COR-L47 (cell line): Measurements from ENCODE around the gene UVSSA.

Experiments used
- DNase-seq: peaks from one replicate; lab custom pipeline; 2025; lab: John Stamatoyannopoulos, UW

Gene UVSSA, protein sequence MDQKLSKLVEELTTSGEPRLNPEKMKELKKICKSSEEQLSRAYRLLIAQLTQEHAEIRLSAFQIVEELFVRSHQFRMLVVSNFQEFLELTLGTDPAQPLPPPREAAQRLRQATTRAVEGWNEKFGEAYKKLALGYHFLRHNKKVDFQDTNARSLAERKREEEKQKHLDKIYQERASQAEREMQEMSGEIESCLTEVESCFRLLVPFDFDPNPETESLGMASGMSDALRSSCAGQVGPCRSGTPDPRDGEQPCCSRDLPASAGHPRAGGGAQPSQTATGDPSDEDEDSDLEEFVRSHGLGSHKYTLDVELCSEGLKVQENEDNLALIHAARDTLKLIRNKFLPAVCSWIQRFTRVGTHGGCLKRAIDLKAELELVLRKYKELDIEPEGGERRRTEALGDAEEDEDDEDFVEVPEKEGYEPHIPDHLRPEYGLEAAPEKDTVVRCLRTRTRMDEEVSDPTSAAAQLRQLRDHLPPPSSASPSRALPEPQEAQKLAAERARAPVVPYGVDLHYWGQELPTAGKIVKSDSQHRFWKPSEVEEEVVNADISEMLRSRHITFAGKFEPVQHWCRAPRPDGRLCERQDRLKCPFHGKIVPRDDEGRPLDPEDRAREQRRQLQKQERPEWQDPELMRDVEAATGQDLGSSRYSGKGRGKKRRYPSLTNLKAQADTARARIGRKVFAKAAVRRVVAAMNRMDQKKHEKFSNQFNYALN

DNA sequence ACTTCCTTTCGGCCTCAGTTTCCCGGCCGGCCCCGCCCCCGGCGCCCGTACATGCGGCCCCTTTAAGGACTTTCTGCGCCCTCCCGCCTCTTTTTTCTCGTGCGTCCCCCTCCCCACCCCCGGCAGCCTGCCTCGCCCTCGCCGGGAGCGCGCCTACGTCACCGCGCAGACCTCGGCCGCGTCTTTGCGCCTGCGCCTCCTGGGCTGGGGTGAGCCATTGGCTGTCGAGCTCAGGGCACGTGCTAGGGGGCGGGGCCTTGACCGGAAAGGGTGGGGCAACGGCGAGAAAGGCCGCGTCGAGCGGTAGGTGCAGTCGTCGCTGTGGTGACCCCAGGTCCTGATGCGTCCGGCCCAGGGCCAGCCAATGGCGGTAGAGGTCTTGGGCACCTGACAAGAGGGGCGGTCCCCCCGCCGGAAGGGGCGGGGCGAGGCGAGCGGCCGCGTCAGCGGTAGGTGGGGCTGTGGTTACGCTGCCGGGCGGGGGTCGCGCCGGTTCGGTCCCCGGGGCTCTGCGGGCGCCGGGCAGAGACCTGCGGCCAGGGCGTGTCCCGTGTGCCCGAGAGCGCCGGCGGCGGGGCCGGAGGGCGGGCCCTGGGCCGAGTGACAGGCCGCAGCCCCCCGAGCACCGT is at the start of gene UVSSA:
TSS of gene UVSSA (plus strand) at position 428 of the 629 bp plus-strand sequence. CDS start 884 bp downstream, outside the sequence.
- DNase-seq = peak; percentile 99

DNA sequence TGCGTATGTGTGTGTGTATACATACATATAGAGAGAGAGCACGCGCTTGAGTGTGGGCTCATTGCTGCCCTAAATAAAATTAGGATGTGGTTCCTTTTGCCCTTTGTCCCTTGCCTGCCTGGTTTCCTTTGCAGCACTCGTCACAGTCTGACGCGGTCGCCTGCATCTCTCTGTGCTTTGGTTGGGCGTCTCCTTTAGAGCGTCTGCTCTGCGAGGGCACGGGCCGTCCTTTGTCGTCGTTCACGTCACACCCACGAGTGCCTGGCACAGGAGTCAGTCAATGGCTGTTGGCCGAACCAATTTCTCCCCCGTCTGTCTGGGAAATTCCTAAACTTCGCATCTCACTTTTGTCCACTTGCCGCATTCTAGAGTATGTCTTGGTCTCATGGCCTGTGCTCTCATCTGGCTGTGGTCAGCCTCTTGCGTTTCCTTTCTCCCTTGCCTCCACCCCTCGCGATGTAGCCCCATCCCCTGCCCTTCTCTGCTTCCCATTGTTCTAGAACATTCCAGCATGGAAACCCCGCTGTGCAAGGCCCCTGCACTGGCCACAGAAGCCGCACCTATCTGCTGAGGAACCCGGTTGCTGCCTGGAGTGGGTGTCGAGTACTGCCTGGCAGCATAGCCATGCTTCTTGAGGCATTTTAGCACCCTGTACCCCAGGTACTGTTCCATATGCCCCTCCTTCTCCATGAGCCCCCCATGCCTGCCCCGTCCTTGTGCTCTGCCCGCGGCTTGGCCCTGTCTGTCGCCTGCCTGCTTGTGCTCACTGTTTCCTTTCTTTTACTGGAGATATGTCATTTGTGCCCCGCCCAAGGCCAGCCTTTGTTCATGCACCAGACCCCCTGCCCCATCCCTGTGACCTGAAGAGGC is 49.3 kb upstream of the UVSSA start:
- no peak for DNase-seq

DNA sequence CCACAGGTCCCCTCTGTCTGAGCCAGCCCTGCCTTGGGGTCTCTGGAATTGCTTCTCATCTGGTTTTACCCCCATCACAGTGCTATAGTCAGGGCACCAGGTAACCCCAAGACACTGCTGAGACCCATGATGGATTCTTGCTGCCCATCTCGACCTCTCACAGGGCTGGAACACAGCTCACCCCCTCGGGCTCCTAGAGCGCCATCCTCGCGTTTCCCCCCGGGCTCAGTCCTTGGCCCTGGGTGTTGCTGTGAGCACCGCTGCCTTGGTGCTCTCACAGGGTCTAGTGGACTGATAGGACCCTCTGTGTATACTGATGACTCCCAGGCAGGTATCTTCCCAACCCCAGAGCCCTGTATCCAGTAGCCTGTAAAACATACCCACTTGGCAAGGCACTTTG is 48.5 kb upstream of the UVSSA start:
- no peak for DNase-seq

DNA sequence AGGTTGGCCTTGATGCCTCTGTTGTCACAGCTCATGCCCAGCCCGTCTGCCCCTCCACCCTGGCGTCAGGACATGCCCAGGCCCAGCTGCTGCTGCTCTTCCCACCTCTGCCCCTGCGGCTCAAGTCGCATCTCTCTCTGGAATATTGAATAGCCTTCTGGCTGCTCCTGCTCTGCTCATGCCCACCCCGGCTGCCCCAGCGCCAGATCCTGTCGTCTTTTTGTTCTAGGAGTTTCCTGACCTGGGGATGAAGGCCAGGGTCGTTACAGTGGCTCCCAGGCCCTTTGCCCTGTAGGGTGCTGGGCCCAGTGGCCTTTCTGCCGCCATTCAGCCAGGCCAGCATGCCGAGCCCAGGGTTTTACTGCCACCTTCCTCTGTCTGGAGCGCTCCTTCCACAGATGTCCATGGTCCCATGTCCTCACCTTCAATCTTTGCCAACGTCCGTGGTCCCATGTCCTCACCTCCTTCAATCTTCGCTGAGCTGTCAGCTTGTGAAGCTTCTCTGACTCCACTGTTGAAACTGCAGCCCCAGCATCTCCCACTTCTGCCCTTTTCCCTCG is 47.6 kb upstream of the UVSSA start:
- no peak for DNase-seq

DNA sequence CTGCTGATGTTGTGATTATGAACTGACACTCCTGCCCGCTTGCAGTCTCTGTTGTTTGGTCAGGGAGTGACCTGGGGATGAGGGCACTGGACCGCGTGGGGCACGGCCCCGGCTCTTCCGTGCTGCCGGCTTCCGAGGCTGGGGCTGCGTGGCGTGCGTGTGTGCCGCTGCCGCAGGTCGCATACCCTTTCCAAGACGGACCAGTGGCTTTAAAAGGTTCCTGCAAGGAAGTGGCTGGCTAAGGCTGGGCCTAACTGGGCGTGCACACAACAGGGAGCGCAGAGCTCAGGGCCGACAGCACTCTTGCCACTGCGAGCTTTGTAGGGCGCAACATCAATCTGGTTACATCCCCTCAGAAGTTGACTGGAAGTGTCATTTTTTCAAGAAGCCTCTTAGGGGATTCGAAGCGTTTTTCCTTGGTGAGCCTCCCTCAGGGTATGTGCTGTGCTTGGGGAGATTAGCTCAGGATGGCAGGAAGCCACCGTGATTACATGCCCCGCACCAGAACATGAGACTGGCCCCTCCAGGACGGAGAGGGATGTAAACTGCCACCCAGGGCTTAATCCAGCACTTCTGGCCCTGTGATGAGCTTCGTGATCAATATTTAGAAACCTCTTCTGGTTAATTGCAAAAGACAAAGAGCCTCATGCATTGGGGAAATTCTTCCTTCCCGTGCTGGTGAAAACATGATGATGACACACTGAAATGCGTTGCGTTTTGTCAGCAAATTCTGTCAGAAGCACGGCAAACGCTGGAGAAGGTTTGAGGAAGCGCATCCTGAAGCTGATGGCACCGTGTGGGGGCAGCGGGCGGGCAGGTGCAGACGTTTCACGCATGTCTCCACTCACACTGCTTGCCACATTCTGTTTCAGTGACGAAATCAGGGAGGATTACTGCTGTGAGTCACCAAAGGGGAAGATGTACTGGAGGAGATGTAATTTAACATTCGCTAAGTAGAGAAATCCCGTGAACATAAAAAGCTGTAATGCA is 46.2 kb upstream of the UVSSA start:
- no peak for DNase-seq

DNA sequence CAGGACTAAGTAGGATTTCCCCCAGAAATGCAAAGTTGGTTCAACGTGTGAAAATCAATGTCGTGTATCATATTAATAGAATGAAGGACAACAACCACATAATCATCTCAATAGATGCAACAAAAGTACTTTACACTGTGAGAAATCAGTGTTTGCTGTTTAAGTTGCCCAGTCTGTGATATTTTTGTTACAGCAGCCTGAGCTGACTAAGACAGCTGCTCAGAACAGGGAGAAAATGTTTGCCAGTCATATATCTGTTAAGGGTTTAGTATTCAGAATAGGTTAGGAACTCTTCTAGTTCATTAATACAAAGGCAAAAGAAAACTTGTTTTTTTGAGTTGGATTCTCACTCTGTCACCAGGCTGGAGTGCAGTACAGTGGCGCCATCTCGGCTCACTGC is 44.8 kb upstream of the UVSSA start:
- DNase-seq = no peak

DNA sequence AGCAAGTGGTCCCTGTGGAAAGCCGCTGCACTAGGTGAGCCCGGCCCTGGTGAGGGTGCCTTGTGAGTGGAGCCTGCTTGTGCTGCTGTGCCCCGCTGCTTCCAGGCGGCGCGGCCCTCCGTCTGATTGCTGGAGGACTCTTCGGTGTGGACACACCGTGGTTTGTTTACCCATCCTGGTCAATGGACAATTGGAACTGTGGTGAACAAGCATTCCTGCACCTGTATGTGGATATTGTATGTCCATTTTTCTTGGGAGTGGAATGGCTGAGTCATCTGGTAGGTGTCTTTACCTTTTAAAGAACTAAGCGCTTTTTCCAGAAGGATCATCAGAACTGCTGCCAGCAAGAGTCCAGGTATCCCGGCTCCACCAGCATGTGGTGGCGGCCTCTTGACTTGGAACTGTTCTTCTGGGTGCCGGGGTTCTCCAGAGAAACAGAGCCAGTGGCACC is 41.7 kb upstream of the UVSSA start:
- no peak for DNase-seq

DNA sequence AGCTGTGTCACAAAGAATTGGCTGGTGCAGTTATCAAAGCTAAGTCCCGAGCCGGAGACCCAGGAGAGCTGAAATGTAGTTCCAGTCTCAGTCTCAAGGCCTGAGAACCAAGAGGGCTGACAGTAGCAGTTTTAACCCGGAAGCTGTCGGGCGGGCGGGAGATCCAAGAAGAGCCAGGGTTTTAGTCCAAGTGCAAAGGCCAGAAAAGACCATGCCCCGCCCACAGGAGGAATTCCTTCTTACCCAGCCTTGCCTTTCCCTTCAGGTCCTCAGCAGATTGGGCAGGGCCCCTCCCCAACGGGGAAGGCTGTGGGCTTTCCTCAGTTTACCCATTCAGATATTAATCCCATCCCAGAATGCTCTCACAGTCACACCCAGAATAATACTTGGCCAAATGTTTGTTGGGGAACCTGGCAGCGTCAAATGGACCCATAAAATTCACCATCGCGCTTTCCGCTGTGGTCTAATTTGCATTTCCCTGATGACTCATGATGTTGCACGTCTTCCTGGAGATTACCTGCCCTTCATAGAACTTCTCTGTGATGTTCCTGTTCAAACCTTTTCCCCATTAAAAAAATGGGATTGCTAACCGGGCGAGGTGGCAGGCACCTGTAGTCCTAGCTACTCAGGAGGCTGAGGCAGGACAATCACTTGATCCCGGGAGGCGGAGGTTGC is 41.1 kb upstream of the UVSSA start:
- no peak for DNase-seq

DNA sequence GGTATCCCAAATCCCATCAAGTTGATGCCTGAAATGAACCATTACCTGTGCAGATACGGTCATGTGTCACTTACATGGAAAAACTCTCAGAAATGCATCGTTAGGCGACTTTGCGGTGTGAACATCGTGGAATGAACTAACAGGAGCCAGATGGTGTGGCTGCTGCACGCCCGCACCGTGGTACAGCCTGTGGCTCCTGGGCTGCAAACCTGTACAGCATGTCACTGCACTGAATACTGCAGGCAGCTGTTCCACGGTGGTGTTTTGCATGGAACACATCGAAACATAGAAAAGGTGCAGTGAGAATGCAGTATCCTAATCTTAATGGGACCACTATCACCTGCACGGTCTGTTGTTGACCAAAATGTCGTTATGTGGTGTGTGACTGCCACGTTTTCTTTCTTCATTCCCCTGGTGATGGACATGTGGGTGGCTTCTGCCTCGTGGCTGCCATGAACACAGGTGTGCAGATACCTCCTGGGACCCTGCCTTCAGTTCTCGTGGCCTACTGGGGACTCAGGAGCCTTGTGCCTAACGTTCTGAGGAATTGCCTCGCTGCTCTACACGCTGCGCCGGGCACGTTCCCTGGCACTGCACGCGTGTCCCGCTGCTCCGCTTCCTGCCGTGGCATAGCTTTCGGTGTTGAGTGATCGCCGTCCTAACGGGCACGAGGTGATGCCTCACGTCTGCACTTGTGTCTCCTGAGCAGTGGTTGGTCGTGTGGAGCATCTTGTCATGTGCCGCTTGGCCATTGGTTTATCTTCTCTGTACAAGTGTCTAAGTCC is 38.9 kb upstream of the UVSSA start:
- no peak for DNase-seq

DNA sequence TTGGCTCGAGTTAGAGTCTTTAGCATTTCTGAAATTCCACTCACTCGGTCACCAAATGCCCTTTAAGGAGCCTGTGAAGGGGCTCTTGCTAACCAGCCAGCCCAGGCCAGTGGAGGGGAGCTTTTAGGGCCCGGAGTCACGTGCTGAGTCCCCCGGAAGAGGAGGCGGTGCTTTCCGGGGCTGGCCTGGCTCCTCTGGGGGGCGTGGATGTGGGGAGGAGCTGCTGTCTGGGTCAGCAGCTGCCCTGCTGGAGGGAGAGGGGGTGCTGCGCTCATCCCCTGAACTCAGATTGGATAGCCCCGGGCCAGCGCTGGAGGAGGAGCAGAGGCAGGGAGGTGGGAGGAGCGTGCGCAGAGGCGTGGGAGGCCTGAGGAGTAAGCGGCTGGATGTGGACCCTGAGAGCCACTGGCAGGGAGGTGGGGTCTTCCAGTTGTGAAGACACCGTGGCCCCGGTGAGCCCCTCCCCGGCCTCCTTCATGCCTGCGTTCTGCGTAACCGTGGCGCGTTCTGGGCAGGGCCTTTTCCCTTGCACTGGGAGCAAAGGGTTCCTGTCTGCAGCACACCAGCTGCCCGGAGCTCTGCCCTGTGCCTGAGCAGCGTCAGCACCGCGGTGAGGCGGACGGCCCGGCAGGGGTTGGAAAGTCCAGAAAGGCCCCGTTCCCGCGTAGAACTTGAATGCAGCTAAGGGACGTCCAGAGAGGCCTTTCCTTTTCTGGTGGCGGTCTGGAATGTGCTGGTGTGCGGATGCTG is 37.6 kb upstream of the UVSSA start:
- peak; percentile 78 for DNase-seq

DNA sequence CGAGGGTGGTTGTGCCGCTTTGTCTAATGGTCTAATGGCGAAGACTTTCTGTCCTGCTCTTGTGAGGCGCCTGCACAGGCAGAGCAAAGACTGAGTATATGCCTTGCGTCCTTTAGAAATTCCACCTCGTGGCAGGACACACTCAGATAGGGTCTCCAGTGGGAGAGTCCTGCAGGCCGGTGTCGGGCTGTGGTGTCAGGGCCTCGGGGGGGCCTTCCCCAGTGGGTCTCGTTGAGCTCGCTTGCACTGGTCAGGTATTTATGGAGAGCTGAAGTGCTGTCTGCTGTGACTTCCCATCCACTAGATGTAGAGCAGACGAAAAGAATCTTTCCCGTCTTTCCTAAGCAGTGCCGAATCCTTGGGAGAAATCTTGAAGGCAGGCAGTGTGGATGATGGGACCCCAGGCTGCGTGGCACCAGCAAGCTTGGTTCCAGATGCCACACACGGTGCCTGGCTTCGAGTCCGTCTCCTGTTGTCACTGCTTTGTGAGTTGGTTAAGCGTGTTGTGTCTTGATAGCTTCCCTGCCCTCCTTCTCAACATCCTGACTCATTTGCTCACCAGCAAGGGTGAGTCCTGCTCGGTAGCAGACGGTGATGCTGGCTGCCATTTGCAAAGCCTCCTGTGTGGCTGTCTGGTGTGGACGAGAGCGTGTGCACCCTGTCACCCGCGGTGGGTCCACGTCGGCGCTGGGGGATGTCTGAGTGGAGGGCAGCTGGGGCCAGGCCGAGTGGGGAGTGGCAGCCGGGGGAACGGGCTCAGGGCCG is 36.8 kb upstream of the UVSSA start:
- no peak for DNase-seq

DNA sequence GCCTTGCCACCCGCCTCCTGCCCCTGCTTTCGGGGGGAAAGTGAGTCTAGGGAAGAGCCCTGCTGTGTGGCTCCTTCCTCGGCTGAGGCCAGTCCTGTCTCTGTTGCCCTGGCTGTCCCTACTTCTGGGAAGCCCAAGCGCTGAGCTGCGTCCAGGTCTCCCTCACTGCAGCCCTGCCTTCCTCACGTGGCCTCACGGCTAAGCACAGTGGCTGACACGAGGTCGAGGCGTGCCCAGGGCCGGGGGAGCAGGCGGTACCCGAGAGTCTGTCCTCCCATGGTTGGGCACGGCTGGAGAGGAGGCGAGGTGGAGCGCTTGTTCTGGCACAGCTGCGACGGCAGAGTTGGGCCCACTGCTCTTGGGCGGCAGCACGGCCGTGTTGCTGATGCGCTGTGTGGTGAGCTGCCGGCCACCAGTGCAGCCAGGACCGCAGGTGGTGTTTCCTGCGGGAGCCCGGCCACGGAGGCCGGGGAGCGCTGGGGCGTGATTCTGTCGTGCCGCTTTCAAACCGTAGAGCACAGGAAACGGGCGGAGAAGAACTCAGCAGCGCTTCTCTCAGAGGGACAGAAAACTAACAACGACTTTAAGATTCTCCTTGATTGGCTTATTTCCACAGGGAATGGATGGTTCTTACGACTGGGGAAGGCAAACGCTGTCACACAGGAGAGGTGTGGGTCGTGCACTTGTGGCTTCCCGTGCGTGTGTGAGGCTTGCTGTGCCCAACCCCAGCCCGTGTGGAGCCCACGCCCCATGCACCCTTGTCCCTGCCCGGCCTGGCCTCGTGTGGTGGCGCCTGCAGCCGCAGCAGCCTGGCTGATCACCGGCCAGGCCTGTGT is 36.0 kb upstream of the UVSSA start:
- DNase-seq = no peak

DNA sequence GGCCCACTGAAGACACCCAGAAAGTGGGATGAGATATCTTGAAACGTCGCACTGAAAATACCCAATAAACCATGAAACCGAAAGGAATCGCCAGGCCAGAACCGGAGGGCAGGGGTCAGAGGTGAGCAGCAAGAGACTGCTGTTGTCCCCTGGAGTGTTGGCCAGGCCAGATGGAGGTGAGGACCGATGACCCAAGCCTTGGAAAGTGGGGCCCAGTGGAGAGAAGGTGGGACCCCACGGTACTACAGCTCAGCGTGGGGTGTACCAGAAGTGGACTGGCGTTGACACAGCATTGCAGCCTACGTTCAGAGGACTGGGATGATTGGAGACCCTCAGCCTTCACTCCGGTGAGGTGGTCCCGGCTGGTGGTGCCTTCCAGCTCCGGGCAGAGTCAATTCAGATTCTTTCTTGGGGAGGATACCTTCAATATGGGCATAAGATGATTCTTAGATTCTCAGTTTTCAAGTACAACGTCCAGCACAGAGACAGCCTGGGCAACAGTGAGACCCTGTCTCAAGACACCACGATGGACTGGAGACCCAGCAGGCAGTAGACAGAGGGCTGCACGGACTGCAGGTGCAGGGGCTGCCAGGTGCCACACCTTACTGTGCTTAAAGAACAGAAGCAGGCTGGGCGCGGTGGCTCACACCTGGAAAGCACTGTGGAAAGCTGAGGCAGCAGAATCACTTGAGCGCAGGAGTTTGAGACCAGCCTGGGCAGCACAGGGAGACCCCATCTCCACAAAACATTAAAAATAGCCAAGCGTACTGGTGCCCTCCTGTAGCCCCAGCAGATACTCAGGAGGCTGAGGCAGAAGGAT is 34.0 kb upstream of the UVSSA start:
- no peak for DNase-seq

DNA sequence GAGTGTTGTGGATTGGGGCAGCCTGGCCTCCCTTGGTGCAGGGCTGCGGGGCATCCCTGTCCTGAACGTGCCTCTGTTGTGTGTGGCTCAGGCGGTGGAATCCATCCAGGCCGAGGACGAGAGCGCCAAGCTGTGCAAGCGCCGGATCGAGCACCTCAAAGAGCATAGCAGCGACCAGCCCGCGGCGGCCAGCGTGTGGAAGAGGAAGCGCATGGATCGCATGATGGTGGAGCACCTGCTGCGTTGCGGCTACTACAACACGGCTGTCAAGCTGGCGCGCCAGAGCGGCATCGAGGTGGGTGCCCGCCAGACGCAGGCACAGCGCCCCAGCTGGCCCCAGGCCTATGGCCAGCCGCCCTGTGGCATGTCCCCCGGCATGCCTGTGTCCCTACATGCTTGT is 31.7 kb upstream of the UVSSA start:
- DNase-seq = no peak

DNA sequence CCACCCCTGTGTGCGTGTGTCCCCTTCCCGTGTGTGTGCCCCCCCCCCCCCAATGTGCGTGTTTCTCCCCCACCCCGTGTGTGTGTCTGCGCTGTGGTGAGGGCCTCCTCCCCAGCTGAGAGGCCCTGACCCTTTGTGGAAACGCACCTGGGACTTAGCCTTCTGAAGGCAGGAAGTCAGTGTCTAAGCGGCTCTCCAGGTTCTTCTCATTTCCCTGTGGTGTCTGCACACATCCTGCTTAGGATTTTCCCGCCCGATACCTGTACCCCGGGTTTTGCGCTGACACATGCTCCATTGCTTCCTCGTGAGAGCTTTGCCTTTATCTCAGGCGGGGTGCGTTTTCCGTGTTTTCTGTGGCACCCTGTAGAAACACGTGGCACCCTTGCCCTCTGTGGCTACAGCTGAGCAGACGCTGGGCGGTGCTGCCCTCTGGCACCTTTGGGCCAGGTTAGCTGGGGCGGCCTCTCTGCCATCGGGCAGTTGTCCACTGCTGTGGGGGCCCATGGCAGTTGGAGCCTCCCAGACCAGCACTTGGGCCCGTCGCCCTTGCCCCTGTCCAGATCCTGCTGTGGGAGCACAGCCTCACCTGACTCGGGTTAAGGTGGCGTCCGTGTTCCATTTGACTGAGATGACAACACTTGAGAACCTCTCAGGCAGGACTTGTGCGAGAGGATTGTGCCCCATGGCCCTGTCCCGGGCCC is 31.0 kb upstream of the UVSSA start:
- DNase-seq = no peak
